ENCODE results near the gene TPP1.

GRCh38 chr11:6610591-6610990 is 8.6 kb downstream of the TPP1 start:
- TF ChIP-seq CTCF (conservative IDR thresholded peaks at IDR 0.05 in 1 of 2, IDR thresholded peaks at IDR 0.05 in 1 of 2; ENCODE audit: low read depth in 1 of 2, low read length in 2 of 2) (no peak), EZH2 (IDR thresholded peaks at IDR 0.05; ENCODE audit: low read length, missing control alignments) (no peak)
